HG02885 (cell line): ENCODE measurements around the gene ERFL.
"Not testable (repeated sequence)": the region's sequence is repeated elsewhere in the genome, so short reads cannot be mapped to it uniquely, and the experiment has no call there.

ENCODE experiments used
- ATAC-seq: cut with Tn5 transposase; IDR thresholded peaks from one replicate; pipeline ENCODE4 v1.9.1; 2021; ENCODE audit warnings: mild to moderate bottlenecking; ENCODE audit not compliant: unreplicated experiment, poor library complexity

ERFL gene

DNA sequence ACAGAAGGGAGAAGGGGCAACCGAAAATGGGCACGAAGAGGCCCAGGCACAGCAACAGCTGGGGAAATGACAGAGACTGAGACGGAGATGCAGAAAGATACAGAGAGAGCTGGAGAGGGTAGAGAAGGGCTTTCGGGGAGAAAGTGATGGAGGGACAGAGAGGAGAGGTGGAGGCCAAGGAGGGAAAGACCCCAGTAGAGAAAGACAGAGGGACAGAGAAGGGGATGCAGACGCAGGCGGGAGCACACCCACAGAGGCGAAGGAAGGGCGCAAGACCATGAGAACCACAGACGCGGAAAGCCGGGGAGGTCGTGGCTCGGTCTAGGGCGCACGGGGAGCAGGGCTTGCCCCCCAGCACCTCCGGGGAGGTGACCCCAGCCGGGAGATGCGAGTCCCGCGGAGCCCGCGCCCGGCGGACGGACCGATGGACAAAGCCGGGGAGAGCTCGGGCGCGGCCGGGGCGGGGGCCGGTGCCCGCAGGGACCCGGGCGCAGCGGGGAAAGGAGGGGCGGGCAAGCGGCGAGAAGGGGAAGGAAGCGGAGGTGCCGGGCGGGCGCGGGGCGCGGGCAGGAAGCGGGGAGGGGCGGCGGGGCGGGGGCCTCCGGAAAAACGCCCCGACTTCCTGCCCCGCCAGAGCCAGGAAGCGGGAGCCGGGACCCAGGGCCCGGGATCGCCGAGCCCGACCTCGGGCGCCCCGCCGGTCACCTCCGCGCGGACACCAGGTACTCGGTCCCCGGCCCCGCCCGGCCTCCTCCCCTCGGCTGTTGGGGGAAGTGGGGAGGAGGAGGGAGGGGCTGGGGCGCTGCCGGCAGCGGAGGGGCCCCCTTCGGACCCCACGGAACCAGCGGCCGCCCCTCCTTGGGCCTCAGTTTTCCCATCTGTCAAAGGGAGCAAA is 45.4 kb downstream of the ERFL start, which contains the start of gene ARHGEF1:
Gene ARHGEF1, plus strand, starts transcription at position 617 of the 895 bp plus-strand sequence. CDS start 4,899 bp downstream, outside the sequence.
- no peak for ATAC-seq

- no peak for ATAC-seq
These were observed 47.9 kb downstream of the ERFL start for GRCh38 chr19:41880329-41880708.

GRCh38 chr19:41879670-41880328 is 48.5 kb downstream of the ERFL start:
- ATAC-seq: no peak

DNA sequence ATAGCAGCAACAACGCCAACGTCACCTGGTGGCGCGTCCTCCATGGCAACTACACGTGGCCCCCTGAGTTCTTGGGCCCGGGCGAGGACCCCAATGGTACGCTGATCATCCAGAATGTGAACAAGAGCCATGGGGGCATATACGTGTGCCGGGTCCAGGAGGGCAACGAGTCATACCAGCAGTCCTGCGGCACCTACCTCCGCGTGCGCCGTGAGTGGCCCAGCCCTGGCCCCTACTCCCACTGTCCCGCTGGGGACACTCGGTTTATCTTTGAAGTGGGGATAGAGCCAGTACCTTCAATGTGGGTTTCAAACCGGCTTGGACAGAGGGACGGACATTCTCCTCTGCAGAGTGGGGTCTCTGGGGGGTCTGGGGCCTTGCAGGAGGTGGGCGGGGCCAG is 49.2 kb downstream of the ERFL start:
- no peak for ATAC-seq

- ATAC-seq: no peak
These were observed 50.0 kb downstream of the ERFL start for GRCh38 chr19:41877916-41878905.

GRCh38 chr19:41876847-41877832 is 51.1 kb downstream of the ERFL start, which contains the start of gene CD79A:
Gene CD79A, plus strand, starts transcription at chr19:41877279. Its CDS starts 26 bp downstream, at chr19:41877305.
- peak; percentile 73 for ATAC-seq

DNA sequence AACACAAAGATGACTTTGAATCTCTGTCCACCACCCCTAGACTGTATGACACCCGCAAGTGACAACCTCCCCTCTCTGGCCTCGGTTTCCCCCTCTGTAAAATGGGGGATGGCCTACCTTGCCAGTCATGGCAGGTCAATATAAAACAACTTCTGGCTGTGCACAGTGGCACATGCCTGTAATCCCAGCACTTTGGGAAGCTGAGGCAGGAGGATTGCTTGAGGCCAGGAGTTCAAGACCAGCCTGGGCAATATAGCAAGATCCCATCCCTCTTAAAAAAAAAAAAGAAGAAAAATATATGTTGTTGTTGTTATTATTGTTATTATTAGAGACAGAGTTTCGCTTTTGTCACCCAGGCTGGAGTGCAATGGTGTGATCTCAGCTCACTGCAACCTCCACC is 52.3 kb downstream of the ERFL start:
- ATAC-seq: not testable (repeated sequence)

DNA sequence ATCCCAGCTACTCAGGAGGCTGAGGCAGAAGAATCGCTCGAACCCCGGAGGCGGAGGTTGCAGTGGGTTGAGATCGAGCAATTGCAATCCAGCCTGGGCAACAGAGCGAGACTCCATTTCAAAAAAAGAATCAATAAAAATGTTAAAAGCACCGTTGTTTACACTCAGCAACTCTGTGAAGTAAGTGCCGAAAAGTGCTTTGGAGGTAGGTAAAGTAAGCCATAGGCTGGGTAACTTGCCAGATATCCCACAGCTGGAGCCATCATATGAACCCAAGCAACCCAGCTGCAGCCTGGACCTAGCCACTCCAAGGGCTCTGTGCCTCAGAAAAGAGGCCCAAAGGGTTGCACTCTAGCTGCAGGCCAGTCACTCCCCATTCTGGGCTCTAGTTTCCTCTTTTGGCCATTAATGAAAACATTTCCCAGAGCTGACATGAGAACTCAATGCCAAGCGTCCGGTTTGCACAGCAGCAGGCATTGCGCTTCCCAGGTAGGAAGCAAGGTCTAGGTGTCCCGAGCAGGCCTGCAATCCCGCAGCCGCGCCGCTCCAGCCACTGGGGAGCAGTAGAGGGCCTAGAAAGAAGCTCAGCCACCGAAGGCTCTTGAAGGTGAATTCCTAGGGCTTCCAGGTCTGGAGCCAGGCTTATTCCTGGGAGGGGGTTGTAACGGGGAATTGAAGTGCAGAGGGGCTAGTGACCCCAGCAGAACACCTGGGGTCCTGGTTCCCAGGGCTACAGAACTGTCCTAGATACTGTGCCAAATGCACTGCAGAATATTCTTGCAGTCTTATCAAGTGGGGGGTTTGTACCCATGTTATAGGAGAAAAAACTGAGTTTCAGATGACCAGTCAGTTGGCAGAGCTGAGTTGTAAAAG is 55.2 kb downstream of the ERFL start:
- no peak for ATAC-seq

- ATAC-seq: no peak
These were observed 55.9 kb downstream of the ERFL start for GRCh38 chr19:41872384-41872774.

GRCh38 chr19:41871573-41872383 is 56.5 kb downstream of the ERFL start:
- peak; percentile 50 for ATAC-seq

DNA sequence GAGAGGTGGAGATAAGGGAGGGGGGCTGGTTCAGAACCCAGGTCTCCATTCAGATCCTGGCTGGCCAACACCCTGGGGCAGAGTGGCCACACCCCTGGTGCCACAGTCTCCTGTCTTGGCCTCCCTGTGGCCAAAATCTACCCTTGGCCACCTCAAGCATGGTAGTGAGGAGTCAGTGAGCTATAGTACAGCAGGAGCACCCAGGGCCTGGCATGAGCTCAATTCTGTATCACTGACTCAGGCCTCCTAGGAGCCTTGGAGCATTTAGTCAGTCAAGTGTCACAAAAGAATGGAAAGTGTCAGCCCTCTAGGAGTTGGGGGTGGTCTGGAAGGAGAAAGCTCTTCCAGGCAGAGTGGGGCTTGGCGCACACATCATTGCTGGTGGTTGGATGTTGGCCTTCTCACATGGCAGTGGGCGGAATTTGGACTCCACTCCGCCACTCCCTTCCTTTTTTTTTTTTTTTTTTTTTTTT is 57.8 kb downstream of the ERFL start:
- ATAC-seq: no peak

DNA sequence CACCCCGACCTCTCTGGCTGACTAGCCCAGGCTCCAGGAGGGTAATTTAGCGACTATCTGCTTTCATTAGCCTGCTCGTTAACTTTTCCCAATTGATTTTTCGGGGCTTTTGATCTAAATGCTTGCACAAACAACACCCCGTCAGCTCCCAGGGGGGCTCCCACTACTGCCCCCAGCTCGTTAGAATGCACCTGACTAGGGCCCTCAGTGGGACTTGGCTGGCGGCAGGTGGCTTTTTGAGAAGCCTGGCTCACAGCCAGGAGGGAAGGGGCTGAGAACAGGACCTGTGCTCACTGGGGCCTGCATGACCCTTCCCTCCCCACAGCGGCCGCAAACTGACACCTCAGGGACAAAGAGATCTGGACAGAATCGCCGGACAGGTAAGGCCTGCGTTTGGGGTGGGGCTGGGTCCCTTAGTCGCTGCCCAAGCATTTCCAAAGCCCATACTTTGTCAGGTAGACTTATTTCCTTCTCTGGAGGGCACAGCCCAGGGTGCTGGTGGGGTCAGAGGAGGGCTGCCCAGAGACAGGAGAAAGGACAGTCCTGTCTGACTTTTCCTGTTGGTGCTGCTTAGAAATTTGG is 58.8 kb downstream of the ERFL start:
- ATAC-seq: no peak

- no peak for ATAC-seq
These were observed 59.3 kb downstream of the ERFL start for GRCh38 chr19:41868989-41869300.

DNA sequence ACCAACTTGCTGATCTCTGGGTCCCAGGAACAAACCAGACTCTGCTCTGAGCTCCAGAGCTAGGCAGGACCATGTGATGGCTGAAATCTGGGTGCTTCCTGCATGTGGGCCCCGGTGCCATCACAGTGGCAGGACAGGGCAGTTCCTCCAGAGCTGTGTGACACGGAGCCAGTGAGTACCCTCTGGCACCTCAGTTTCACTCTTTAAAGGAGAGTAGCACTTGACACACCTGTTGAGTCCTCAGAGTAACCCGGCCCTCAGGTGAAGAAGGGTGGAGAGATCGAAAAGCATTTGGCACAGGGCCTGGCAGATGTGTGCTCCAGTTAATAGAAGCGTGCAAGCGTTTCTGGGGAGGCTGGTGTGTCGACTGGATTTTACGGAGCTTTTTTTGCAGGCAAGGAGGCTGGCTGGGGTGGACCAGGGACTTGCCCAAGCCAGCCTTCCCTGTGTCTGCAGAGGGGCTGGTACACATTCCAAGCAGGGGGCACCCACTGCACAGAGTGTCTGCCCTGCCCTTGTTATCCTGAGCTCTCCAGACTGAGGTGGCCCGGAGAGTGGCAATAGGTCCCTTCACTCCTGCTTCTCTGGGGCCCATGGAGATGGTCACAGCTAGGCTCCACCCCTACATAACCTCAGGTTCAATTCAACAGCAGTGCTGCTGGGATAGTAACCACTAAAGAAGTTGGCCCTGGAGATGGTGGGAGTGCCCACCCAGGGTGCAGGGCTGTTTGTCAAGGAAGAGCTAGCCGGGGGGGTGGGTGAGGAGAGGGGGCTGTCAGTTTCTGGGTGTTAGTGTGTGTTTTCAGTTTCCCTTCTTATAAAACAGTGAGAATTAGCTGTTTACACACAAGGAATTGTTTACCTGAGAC is 59.9 kb downstream of the ERFL start:
- no peak for ATAC-seq

DNA sequence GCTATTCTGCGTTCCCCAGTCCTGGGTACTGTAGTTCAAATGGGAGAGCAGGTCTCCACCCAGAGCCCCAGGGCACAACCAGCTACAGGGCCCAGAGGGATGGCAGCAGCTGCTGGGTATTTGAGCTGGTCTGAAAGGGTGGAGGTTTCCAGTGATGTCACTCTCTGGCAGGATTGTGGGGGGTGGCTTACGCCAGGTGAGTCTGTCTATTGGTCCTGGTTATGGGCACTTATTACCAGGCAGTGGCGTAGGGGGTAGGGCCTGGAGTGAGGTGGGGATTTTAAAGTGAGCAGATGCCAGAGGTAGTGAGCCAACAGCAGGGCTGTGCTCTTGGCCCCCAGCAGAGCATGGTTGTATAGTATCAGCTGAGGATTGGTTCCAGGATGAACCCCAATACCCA is 62.0 kb downstream of the ERFL start:
- no peak for ATAC-seq

DNA sequence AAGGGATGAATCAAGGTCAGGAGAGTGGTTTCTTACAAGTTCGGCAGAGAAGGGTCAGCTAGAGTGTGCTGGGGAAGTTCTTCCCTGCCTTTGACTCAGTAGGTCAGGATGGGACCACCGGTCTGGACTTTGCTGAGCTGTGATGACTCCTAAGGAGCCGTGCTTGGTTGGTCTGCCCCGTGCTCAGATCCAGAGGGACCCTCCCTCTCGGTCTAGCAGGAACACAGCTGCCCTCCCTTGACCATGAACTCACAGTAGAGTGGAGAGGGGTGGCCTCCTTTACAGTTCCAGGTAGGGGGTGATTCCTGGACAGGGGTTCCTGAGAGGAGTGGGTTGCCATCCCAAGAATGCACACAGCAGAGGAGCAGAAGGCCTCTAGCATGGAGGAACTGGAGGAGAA is 63.9 kb downstream of the ERFL start:
- no peak for ATAC-seq
